Measurements from ENCODE around the gene ESR1.

- TF ChIP-seq CTCF (IDR thresholded peaks at IDR 0.05) (no peak), POLR2A (IDR thresholded peaks at IDR 0.05) (no peak)
Measured at GRCh38 chr6:152093711-152094110, 286.2 kb downstream of the ESR1 start.

Data from right lobe of liver (tissue), 4 donors.